ENCODE results near the gene CHST8.

- TF ChIP-seq, protein P1, sequence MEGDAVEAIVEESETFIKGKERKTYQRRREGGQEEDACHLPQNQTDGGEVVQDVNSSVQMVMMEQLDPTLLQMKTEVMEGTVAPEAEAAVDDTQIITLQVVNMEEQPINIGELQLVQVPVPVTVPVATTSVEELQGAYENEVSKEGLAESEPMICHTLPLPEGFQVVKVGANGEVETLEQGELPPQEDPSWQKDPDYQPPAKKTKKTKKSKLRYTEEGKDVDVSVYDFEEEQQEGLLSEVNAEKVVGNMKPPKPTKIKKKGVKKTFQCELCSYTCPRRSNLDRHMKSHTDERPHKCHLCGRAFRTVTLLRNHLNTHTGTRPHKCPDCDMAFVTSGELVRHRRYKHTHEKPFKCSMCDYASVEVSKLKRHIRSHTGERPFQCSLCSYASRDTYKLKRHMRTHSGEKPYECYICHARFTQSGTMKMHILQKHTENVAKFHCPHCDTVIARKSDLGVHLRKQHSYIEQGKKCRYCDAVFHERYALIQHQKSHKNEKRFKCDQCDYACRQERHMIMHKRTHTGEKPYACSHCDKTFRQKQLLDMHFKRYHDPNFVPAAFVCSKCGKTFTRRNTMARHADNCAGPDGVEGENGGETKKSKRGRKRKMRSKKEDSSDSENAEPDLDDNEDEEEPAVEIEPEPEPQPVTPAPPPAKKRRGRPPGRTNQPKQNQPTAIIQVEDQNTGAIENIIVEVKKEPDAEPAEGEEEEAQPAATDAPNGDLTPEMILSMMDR (IDR thresholded peaks at IDR 0.05; ENCODE audit: insufficient read depth, low read length), result no peak
- no peak for TF ChIP-seq REST (IDR thresholded peaks at IDR 0.05; ENCODE audit: insufficient replicate concordance, low read depth)
- no peak for TF ChIP-seq SPI1 (IDR thresholded peaks at IDR 0.05; ENCODE audit: borderline replicate concordance, low read depth)
- TF ChIP-seq GABPA (IDR thresholded peaks at IDR 0.05; ENCODE audit: low read depth), result no peak
- no peak for TF ChIP-seq POLR2AphosphoS5 (IDR thresholded peaks at IDR 0.05; ENCODE audit: low read depth)
These were observed 49.5 kb downstream of the CHST8 start for GRCh38 chr19:33671211-33671610.

Data from HL-60 (cell line).